Measurements from ENCODE around the gene MIEN1. TPM values are rescaled to one million over a fixed set of nuclear protein-coding genes. Genes with fewer than 3 reads are reported as not detected.

MIEN1 gene
- total and polyA plus RNA-seq, 2 of the 13 experiments (the other 11 are each of a cell fraction or from before 2014, with no cell fraction given) = 40.6 to 56.6 TPM

DNA sequence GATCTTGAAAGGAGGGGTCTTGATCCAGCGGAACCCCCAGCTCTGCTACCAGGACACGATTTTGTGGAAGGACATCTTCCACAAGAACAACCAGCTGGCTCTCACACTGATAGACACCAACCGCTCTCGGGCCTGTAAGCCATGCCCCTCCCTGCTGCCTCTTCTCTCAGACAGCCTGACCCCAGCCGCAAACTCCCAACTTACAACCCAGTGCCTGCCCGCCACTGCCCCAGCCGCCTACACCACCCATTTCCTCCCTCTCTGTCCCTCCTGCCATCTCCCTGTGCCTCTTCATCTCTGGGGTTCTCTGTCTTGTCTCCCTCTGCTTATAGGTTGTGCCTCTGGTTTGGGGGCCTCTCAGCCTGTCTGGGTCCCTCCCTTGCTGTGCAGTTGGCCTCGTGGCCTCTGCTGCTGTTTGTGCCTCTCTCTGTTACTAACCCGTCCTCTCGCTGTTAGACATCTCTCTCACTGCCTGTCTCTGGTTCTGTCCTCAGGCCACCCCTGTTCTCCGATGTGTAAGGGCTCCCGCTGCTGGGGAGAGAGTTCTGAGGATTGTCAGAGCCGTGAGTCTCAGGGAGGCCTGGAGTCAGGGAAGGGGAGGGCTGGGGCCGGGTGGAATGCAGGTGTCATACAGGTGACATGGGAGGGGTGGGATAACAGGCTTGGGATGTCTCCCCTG lies 20.9 kb downstream of the MIEN1 start (continued):
- TF ChIP-seq, protein P1, sequence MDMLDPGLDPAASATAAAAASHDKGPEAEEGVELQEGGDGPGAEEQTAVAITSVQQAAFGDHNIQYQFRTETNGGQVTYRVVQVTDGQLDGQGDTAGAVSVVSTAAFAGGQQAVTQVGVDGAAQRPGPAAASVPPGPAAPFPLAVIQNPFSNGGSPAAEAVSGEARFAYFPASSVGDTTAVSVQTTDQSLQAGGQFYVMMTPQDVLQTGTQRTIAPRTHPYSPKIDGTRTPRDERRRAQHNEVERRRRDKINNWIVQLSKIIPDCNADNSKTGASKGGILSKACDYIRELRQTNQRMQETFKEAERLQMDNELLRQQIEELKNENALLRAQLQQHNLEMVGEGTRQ (IDR thresholded peaks at IDR 0.05; ENCODE audit: low read depth, low read length) = no peak
- TF ChIP-seq, protein P1 (CRISPR knock-in tag; IDR thresholded peaks at IDR 0.05; ENCODE audit: borderline replicate concordance) = no peak
- TF ChIP-seq HOXA5 (CRISPR knock-in tag; IDR thresholded peaks at IDR 0.05) = no peak
- no peak for TF ChIP-seq DMAP1 (CRISPR knock-in tag; IDR thresholded peaks at IDR 0.05)
- TF ChIP-seq ZFP41 (CRISPR knock-in tag; IDR thresholded peaks at IDR 0.05; ENCODE audit: borderline replicate concordance) = no peak
- no peak for TF ChIP-seq CBFB (CRISPR knock-in tag; IDR thresholded peaks at IDR 0.05)
- TF ChIP-seq, protein P2, sequence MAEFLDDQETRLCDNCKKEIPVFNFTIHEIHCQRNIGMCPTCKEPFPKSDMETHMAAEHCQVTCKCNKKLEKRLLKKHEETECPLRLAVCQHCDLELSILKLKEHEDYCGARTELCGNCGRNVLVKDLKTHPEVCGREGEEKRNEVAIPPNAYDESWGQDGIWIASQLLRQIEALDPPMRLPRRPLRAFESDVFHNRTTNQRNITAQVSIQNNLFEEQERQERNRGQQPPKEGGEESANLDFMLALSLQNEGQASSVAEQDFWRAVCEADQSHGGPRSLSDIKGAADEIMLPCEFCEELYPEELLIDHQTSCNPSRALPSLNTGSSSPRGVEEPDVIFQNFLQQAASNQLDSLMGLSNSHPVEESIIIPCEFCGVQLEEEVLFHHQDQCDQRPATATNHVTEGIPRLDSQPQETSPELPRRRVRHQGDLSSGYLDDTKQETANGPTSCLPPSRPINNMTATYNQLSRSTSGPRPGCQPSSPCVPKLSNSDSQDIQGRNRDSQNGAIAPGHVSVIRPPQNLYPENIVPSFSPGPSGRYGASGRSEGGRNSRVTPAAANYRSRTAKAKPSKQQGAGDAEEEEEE (CRISPR knock-in tag; IDR thresholded peaks at IDR 0.05; ENCODE audit: borderline replicate concordance) = no peak

DNA sequence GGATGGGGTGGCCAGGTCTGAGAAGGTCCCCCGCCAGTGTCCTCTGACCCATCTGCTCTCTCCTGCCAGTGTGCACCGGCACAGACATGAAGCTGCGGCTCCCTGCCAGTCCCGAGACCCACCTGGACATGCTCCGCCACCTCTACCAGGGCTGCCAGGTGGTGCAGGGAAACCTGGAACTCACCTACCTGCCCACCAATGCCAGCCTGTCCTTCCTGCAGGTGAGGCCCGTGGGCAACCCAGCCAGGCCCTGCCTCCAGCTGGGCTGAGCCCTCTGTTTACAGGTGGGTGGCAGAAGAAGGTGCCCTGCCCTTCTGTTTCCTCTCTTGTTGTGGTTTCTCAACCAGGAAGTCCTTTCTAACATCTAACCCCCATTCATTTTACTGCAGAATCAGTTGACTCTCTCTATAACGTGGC lies 23.4 kb downstream of the MIEN1 start:
- no peak overlapping the region for H2AFZ ChIP-seq (ENCODE audit: low read length)
- H3K4me3 ChIP-seq (replicated peaks in 1 of 3; ENCODE audit: insufficient read depth in 1 of 3, low read depth in 2 of 3, low read length in 3 of 3) = no peak overlapping the region
- peak; percentile 17; the same call in 1 of the 2 replicates for TF ChIP-seq ZNF768 (CRISPR knock-in tag; IDR thresholded peaks at IDR 0.05)
- TF ChIP-seq MEF2D (CRISPR knock-in tag; IDR thresholded peaks at IDR 0.05) = no peak
- TF ChIP-seq NFYC (CRISPR knock-in tag; IDR thresholded peaks at IDR 0.05) = no peak
- no peak for TF ChIP-seq HNF4A (CRISPR knock-in tag; IDR thresholded peaks at IDR 0.05)
- 0 out of 2 replicates have a peak, but pooled peaks have one; percentile 28 for TF ChIP-seq HNRNPL (IDR thresholded peaks at IDR 0.05; ENCODE audit: low read depth, low read length)
- peaks cover 14% of the 10 kb centered on the region; the same call in 1 of the 2 replicates for H4K20me1 ChIP-seq (ENCODE audit: insufficient read depth, low read length)
- 94% methylated on average over 7 of the region's 7 CpGs for WGBS (ENCODE audit: low lambda C conversion rate)
- no peak overlapping the region for H3K4me2 ChIP-seq (ENCODE audit: low read depth, low read length)
- POLR2A ChIA-PET = interaction anchor here (1.0 to 3.0 kb wide), 2 partner anchors 23 to 30 kb away, joined by 4 to 8 read pairs; partner anchors contain the start of genes GRB7 and MIEN1
- no peak for FAIRE-seq
- H3K4me1 ChIP-seq (ENCODE audit: insufficient read depth, low read length) = peaks cover 40% of the 10 kb centered on the region
- no peak overlapping the region for H3K27ac ChIP-seq (ENCODE audit: extremely low read length, insufficient read depth, low read length)
- H3K27me3 ChIP-seq (ENCODE audit: control insufficient read depth in 1 of 2, insufficient read depth in 2 of 2, low read length in 2 of 2) = no peaks in the 10 kb centered on the region
- DNase-seq (ENCODE audit: low spot score) = no peak
- intact Hi-C loops (cut with micrococcal nuclease; ENCODE audit: unreplicated experiment) (no loop called here), in situ Hi-C loops (cut with HindIII; ENCODE audit: extremely low pct_ligation_motif_present, low pct_unique_long_range_greater_than_20kb) (no loop called here)
- H3K79me2 ChIP-seq (ENCODE audit: insufficient read depth, low read length) = peaks cover 34% of the 10 kb centered on the region
- H3K9me3 ChIP-seq (ENCODE audit: low read length) = no peaks in the 10 kb centered on the region
- BruUV-seq (replicated peaks) = no TSS peak
- no peak for ATAC-seq
- peaks cover 45 to 56% of the 10 kb centered on the region in 2 experiments for H3K36me3 ChIP-seq (replicated peaks in 1 of 2; ENCODE audit: control insufficient read depth in 1 of 2, insufficient read depth in 2 of 2, low read length in 2 of 2)
- CTCF ChIA-PET (ENCODE audit: low intra/inter-chr PET ratio, low total read pairs) = no interaction called here
- H3K9ac ChIP-seq (ENCODE audit: insufficient read depth, low read depth, low read length) = no peak overlapping the region

Measured in HepG2 (cell line).